Central memory CD4-positive, alpha-beta T cell (primary cell): ENCODE results near the gene PSENEN.
"Not testable (repeated sequence)": the region's sequence is repeated elsewhere in the genome, so short reads cannot be mapped to it uniquely, and the experiment has no call there.

Experiments
- DNase-seq: peaks from one replicate; pipeline ENCODE4 v3.0.0; 2022

The PSENEN gene

GRCh38 chr19:35752746-35753350 lies 7.4 kb downstream of the PSENEN start:
- DNase-seq = no peak

GRCh38 chr19:35753634-35754369 lies 8.4 kb downstream of the PSENEN start:
- no peak for DNase-seq

- DNase-seq = no peak
Measured at GRCh38 chr19:35754370-35755130, 9.1 kb downstream of the PSENEN start.

GRCh38 chr19:35755131-35755549 lies 9.7 kb downstream of the PSENEN start:
- DNase-seq = no peak

GRCh38 chr19:35755550-35756376 lies 10.3 kb downstream of the PSENEN start:
- peak; percentile 61 for DNase-seq

GRCh38 chr19:35756377-35757230 lies 11.2 kb downstream of the PSENEN start, which contains the start of gene HSPB6:
Gene HSPB6, minus strand, starts transcription at chr19:35757029. Its CDS starts 21 bp downstream, at chr19:35757008.
- DNase-seq = no peak

GRCh38 chr19:35757231-35757748 lies 11.8 kb downstream of the PSENEN start:
- DNase-seq = no peak

- peak; percentile 100 for DNase-seq
Measured at GRCh38 chr19:35757749-35758608, 12.5 kb downstream of the PSENEN start, which contains the start of gene PROSER3. Gene PROSER3, plus strand, starts transcription at chr19:35758176. Its CDS starts 40 bp downstream, at chr19:35758216.

GRCh38 chr19:35759697-35760096 lies 14.2 kb downstream of the PSENEN start:
- no peak for DNase-seq

- DNase-seq = no peak
Measured at GRCh38 chr19:35760711-35761349, 15.4 kb downstream of the PSENEN start.

- no peak for DNase-seq
Measured at GRCh38 chr19:35764432-35765315, 19.2 kb downstream of the PSENEN start.

- no peak for DNase-seq
Measured at GRCh38 chr19:35766571-35767104, 21.2 kb downstream of the PSENEN start.

GRCh38 chr19:35767288-35768081 lies 22.0 kb downstream of the PSENEN start:
- no peak for DNase-seq

GRCh38 chr19:35768082-35768421 lies 22.6 kb downstream of the PSENEN start:
- no peak for DNase-seq

GRCh38 chr19:35772362-35772761 lies 26.9 kb downstream of the PSENEN start:
- not testable (repeated sequence) for DNase-seq

- DNase-seq = no peak
Measured at GRCh38 chr19:35773020-35773806, 27.8 kb downstream of the PSENEN start.
